GM19240 (cell line): ENCODE data around the gene NBPF11.
"Not testable (repeated sequence)": the region's sequence is repeated elsewhere in the genome, so short reads cannot be mapped to it uniquely, and the experiment has no call there.

ENCODE experiments used
- DNase-seq: peaks from one replicate; pipeline ENCODE4 v3.0.0; 2011; ENCODE audit warnings: low spot score; ENCODE audit not compliant: insufficient read length

NBPF11 gene

GRCh38 chr1:148151911-148152656 is at the start of gene NBPF11:
TSS of gene NBPF11 (minus strand) at chr1:148152281. CDS start at chr1:148127003, 25,278 bp downstream.
- DNase-seq = not testable (repeated sequence)

GRCh38 chr1:148197396-148197795 is 45.3 kb upstream of the NBPF11 start:
- not testable (repeated sequence) for DNase-seq

- not testable (repeated sequence) for DNase-seq
Measured at GRCh38 chr1:148196949-148197348, 44.9 kb upstream of the NBPF11 start.

DNA sequence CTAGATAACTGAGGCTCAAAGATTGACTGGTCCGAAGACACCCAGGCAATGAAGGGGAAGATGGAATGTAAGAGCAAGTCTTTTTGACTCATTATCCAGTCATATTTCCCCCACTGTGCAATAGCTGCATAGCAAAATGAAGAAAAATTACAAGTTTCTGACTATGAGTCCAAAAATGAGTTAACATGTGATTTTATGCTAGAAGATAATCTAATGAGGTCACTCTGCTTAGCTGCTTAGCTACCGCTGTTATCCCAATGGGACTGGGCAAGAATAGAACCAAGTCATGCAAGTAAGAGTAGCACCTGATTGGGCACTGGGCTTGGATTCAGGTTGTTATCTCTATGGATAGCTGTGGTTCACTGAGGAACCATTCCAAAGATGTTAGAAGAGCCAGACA is 43.0 kb upstream of the NBPF11 start:
- not testable (repeated sequence) for DNase-seq

GRCh38 chr1:148188768-148189167 is 36.7 kb upstream of the NBPF11 start:
- not testable (repeated sequence) for DNase-seq

GRCh38 chr1:148178682-148179081 is 26.6 kb upstream of the NBPF11 start:
- not testable (repeated sequence) for DNase-seq

- not testable (repeated sequence) for DNase-seq
Measured at GRCh38 chr1:148175414-148175813, 23.3 kb upstream of the NBPF11 start.

GRCh38 chr1:148171995-148172394 is 19.9 kb upstream of the NBPF11 start:
- DNase-seq = not testable (repeated sequence)

- DNase-seq = no peak
Measured at GRCh38 chr1:148166558-148167492, 14.7 kb upstream of the NBPF11 start.

DNA sequence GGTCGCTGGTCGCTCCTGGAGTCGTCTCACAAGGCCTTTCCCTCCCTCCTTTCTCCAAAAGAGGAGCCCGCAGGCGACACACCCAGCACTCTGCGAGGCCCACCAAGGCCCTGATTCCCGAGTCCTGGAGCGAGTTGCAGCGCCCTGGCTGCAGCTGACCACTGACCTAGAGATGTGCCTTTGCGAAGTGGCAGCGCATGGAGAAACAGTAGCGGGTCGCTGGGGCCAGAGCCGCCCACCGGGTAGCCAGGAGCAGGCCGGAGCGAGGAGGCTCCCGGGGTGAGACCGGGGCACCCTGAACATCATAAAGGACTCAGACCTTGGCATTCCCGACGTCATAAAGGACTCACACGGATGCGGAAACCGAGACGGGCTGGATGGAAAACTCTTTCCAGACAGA is 10.3 kb upstream of the NBPF11 start:
- DNase-seq = no peak

GRCh38 chr1:148161053-148161901 is 9.2 kb upstream of the NBPF11 start:
- DNase-seq = no peak

- DNase-seq = no peak
Measured at GRCh38 chr1:148160343-148161052, 8.4 kb upstream of the NBPF11 start.

- no peak for DNase-seq
Measured at GRCh38 chr1:148160048-148160342, 7.9 kb upstream of the NBPF11 start.

GRCh38 chr1:148158341-148159003 is 6.4 kb upstream of the NBPF11 start:
- DNase-seq = no peak

DNA sequence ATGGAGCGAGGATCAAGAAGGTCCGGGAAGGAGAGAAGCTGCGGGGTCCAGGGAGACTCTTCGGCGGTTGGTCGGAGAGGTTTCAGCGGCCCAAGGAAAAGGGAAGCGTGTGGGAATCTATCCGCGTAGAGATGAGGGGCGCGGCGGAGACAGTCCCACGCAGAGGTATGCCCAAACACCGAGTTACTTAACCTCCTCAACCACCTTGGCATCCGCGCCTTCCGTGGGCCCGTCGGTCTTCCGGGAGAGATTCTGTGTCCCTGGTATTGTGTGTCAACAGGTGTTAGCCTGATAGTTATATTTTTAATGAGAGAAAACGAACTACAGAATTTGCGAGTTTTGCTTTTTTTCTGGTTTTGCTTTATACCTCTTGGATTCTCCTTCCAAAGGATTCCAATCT is 5.7 kb upstream of the NBPF11 start:
- DNase-seq = not testable (repeated sequence)

DNA sequence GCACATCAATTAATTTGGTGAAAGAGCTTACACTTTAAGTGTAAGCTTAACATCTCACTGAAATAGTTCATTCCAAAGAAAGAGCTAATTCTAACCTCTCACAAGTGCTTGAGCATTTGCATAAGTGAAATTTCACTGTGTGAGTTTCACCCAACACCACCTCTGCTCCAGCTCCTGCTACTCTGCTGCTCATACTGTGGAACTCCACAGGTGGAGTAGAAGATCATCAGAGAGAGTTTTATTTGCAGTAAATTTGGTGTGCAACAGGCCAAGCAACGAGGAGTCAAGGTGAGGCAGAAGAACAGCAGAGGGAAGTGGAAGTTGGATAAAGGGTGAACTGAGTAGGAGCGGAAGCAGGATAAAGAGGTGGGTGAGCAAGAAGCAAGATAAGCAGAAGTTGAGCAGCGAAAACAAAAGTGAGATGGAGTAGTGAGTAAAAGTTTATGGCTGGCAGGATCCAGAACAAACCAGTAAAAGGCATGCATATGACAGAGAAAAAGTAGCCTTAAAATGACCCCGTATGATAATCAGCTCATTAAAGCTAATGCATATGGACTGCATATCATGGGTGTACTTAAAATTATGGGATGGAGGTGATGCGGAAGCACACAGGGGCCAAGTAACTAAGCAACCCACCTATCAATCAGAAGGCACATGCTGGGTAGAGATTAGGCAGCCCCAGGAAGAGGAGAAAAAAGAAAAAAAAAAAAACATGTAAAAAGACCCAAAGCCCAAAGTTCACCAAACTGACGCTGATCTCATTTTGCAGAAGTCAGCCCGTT is 3.6 kb upstream of the NBPF11 start:
- not testable (repeated sequence) for DNase-seq

DNA sequence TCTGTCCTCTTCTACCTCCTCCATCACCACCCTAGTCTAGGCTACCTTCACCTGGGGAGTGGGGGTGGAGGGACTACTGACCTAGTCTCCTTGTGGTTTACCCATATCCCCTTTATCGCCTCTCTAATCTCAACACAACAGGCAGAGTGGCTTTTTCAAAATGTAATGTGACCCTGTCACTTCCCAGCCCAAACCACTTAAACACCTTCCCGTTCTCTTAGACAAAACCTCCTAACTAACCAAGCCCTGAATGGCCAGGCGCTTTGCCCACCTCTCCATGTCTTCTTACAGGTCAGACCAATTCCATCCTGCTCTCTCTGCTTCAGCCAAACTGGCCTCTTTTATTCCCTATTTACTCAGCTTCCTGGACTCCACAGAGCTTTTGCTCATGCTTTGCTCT is 714 bp upstream of the NBPF11 start:
- not testable (repeated sequence) for DNase-seq

DNA sequence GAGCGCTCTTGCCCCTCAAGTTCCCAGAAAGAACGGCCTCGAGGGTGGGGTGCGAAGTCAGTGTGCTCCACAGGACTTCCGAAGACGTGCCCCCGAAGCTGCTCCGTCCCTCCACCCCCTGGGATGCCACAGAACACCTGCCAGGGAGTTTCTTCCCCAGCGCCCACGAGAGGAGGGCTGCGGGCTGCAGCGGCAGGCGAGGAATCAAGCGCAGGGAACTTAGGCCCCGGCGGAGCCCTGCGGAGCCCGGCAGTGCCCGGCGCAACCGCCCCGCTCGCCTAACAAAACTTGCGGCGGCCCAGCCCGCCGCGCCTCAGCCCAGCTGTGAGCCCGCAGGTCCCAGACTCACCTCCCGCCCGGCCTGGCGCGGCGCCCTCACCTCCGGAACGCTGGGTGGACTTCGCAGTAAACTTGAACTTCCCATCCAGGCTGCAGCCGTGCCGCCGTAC is 686 bp downstream of the NBPF11 start:
- not testable (repeated sequence) for DNase-seq

- DNase-seq = not testable (repeated sequence)
Measured at GRCh38 chr1:148150945-148151344, 1.1 kb downstream of the NBPF11 start.
